Suprapubic skin (tissue), 4 donors: ENCODE results near the gene RAB11A.

ENCODE experiments used
- CTCF ChIP-seq, 2 donors: fragments of 200-600 bp in 1 of 2; fragments of 450-650 bp in 1 of 2; sonication (generic) in 1 of 2; IDR thresholded peaks; one replicate each; pipeline ENCODE4 v1.5.1; 2016 to 2019; ENCODE audit warnings: antibody characterized with exemption in 2 of 2, mild to moderate bottlenecking in 1 of 2, moderate library complexity in 1 of 2
- EP300 ChIP-seq: sonication (generic); formaldehyde crosslinking; IDR thresholded peaks from one replicate; pipeline ENCODE4 v1.6.1; 2017; ENCODE audit warnings: antibody characterized with exemption
- POLR2A ChIP-seq, 2 donors: fragments of 450-650 bp; IDR thresholded peaks; one replicate each; pipeline ENCODE4 v1.6.1; 2017; ENCODE audit warnings: antibody characterized with exemption in 2 of 2, mild to moderate bottlenecking in 2 of 2, moderate library complexity in 2 of 2
- POLR2AphosphoS5 ChIP-seq, 3 donors: sonication (generic); formaldehyde crosslinking; IDR thresholded peaks; one replicate each; pipeline ENCODE4 v1.6.1; 2017; ENCODE audit warnings: antibody characterized with exemption in 3 of 3

DNA sequence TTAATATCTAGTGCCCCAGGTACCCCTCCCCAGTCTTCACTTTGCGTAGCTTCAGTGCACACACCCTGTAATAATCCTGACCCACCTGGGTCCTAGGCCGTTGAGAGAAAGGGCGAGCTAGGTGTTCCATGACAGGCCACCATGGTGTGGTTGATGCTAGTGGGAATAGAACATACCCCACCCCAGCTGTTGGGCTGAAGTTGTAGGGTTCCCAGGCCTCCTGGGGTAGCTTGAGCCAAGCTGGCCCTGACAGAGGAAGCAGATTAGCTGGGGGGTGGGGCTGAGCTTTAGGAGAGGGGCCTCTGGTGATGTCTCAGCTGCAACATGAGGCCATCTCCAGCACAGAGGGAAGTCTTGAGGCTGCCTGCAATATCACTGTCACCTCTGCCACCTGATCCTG lies 40.5 kb downstream of the RAB11A start:
- TF ChIP-seq POLR2A (IDR thresholded peaks at IDR 0.05) (no peak), CTCF (IDR thresholded peaks at IDR 0.05) (no peak), POLR2AphosphoS5 (IDR thresholded peaks at IDR 0.05) (no peak), EP300 (no peak)
